DMS114 treated with DMSO at 0.1 percent for 48 hours (cell line): ENCODE results near the gene LYRM2.

Source experiments
- DNase-seq: peaks from one replicate; lab custom pipeline; 2025; ENCODE audit not compliant: unreplicated experiment; lab: John Stamatoyannopoulos, UW

The LYRM2 gene

GRCh38 chr6:89638320-89639195 lies at the start of gene LYRM2:
LYRM2 (minus strand) TSS chr6:89638747; CDS start chr6:89638716, 31 bp downstream.
- DNase-seq: peak; percentile 84

- DNase-seq: no peak
Measured at GRCh38 chr6:89688328-89688727, 49.8 kb upstream of the LYRM2 start.

GRCh38 chr6:89685311-89685710 lies 46.8 kb upstream of the LYRM2 start:
- no peak for DNase-seq

- no peak for DNase-seq
Measured at GRCh38 chr6:89682991-89683390, 44.4 kb upstream of the LYRM2 start.

- no peak for DNase-seq
Measured at GRCh38 chr6:89681983-89682564, 43.5 kb upstream of the LYRM2 start.

- no peak for DNase-seq
Measured at GRCh38 chr6:89680551-89680950, 42.0 kb upstream of the LYRM2 start.

GRCh38 chr6:89680150-89680549 lies 41.6 kb upstream of the LYRM2 start:
- DNase-seq: no peak

GRCh38 chr6:89679215-89680120 lies 40.9 kb upstream of the LYRM2 start:
- DNase-seq: no peak

- DNase-seq: no peak
Measured at GRCh38 chr6:89678531-89678930, 40.0 kb upstream of the LYRM2 start.

GRCh38 chr6:89675949-89676748 lies 37.6 kb upstream of the LYRM2 start:
- no peak for DNase-seq

- no peak for DNase-seq
Measured at GRCh38 chr6:89670935-89671565, 32.5 kb upstream of the LYRM2 start.

- no peak for DNase-seq
Measured at GRCh38 chr6:89669002-89669401, 30.5 kb upstream of the LYRM2 start.

GRCh38 chr6:89667872-89668556 lies 29.5 kb upstream of the LYRM2 start:
- no peak for DNase-seq

- no peak for DNase-seq
Measured at GRCh38 chr6:89662659-89663223, 24.2 kb upstream of the LYRM2 start.

- no peak for DNase-seq
Measured at GRCh38 chr6:89661559-89661958, 23.0 kb upstream of the LYRM2 start.

- DNase-seq: no peak
Measured at GRCh38 chr6:89660981-89661380, 22.4 kb upstream of the LYRM2 start.

GRCh38 chr6:89657445-89658158 lies 19.1 kb upstream of the LYRM2 start:
- no peak for DNase-seq

- no peak for DNase-seq
Measured at GRCh38 chr6:89655122-89655521, 16.6 kb upstream of the LYRM2 start.

- DNase-seq: no peak
Measured at GRCh38 chr6:89650579-89650978, 12.0 kb upstream of the LYRM2 start.
